Stimulated activated CD8-positive, alpha-beta memory T cell treated with anti-CD3 and anti-CD28 coated beads, Interleukin-7, amount 100 ng/mL, for 24 hours (primary cell): ENCODE measurements around the gene OR10V1.

ENCODE experiments used
- DNase-seq: peaks from one replicate; pipeline ENCODE4 v3.0.0-alpha.2; 2020; ENCODE audit warnings: low read depth

The OR10V1 gene

DNA sequence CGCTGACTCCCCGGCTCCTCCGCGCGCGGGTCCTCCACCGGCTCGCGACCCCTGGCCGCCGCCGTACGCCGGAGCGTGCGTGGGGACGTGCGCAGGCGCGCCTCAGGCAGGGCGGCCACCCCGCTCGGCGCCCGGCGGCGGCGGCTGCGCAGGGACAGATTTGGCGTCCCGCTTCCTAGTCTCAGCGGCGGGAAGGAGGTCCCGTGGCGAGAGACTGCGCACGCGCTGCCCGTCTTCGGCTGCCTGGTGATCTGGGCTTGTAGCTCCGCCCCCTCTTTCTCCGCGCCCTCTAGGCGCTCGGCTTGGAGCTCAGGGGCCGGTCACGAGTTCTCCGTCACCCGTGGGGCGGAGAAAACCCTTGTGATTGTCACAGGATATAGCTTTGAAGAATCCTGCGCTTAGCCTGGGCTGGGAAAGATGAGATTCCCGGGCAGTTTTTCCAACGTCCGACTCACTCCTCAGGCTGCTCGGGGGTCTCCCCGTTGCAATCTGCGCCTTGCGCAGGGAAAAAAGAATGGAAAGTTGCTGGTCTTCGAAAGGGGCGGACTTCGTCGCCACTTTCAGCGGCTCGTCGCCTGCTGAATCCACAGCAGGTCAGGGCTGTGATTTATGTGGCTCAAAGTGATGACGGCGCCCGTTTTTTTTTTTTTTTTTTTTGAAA, 44.6 kb downstream of the OR10V1 start, which contains the start of gene PATL1:
Gene PATL1 (minus strand): TSS at position 88 of the 661 bp plus-strand sequence. CDS start 142 bp downstream, outside the sequence.
- peak; percentile 97 for DNase-seq

DNA sequence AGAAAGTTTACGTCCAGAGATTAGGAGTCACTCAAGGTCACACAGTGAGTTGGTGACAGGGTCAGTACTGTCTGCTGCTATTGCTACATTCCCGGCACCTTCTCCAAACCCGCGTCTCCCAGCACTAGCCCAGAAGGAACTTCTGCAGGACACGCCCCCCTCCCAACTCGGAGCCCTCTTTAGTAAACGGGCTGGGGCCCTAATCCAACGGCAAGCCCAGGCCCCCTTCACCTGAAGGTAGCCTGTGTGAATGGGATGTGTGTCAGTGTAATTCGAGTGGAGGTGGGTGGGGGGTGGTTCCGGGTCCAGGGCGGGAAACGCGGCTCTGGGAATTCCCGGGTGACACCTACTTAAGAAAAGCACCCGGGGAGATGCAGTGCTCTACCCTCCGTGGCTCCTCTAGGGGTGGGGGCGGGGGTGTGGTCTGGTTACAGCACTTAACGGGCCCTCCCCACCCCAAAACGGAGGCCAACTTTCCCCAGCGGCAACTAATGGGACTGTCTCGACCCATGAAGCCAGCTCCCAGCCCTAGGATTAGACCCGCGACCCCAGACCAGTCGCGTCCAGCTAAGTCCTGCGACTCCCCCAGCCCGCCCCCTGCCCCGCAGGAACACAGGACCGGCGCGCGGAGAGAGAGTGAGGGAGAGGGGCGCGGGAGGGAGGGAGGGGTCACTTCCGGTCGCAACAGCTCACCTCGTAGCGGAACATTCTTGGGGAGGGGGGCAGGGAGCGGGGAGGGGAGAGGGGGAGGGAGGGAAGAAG, 45.3 kb downstream of the OR10V1 start:
- peak; percentile 44 for DNase-seq

DNA sequence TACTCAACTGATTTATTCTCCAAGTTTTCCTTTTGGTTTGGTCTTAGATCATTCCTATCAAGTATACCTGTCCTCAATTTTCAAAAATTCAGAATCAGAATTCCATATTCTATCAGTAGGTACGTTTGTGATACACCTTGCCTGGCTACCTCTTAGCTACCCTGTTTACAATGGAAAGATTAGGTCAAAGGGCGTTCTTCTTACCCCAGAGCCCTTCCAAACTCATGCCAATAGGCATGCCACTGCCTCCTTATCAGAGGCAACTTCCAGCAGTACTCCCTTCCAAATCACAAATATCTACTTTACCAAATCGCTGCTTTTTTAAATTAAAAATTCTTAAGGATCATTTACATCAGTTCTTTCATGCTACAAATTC, 45.8 kb downstream of the OR10V1 start:
- no peak for DNase-seq

DNA sequence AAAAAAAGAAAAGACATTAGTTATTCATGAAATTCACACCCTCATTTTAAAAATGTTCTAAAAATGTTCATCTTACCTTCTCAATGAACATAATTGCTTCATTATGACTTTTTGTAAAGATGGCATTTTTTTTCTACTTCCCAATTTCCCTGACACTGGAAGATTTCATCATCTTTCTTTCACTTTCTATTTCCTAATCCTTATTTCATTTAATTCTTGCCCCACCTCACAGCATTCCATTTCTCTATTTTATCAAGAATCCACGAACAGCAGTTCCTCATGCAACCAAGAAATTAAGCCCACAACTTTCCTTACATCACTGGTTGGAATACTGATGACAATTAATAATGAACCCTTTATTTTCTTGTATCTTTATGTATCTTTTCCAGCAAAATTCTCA, 46.7 kb downstream of the OR10V1 start:
- DNase-seq = no peak
